Fibroblast of pulmonary artery (primary cell): ENCODE results near the gene SREBF2.

Experiments used
- DNase-seq: peaks from one replicate; pipeline ENCODE4 v3.0.0-alpha.2; 2010; ENCODE audit warnings: low read depth
- H3K4me3 ChIP-seq: replicated peaks from 2 replicates; pipeline ENCODE4 v1.5.1; 2011; ENCODE audit warnings: low read depth, mild to moderate bottlenecking, control low read depth, low read length, moderate library complexity
- CTCF ChIP-seq: IDR thresholded peaks from 2 replicates; pipeline ENCODE4 v1.5.1; 2011; ENCODE audit warnings: mild to moderate bottlenecking, control low read depth, low read length, inconsistent platforms; ENCODE audit errors: missing control alignments

Gene SREBF2

GRCh38 chr22:41934284-41935014 is 101.5 kb downstream of the SREBF2 start:
- DNase-seq, result no peak
- no peak for TF ChIP-seq CTCF
- H3K4me3 ChIP-seq, result no peak overlapping the region

GRCh38 chr22:41935015-41935351 is 102.1 kb downstream of the SREBF2 start:
- no peak overlapping the region for H3K4me3 ChIP-seq
- TF ChIP-seq CTCF, result no peak
- DNase-seq, result no peak

- no peak for TF ChIP-seq CTCF
- DNase-seq, result no peak
- no peak overlapping the region for H3K4me3 ChIP-seq
Measured at GRCh38 chr22:41935509-41935908, 102.6 kb downstream of the SREBF2 start.

GRCh38 chr22:41936894-41937169 is 103.9 kb downstream of the SREBF2 start:
- no peak for TF ChIP-seq CTCF
- no peak overlapping the region for H3K4me3 ChIP-seq
- DNase-seq, result no peak

GRCh38 chr22:41939981-41940831 is 107.3 kb downstream of the SREBF2 start:
- H3K4me3 ChIP-seq, result no peak overlapping the region
- no peak for DNase-seq
- TF ChIP-seq CTCF, result no peak

GRCh38 chr22:41940832-41941765 is 108.2 kb downstream of the SREBF2 start:
- no peak overlapping the region for H3K4me3 ChIP-seq
- peak; percentile 87 for TF ChIP-seq CTCF
- DNase-seq, result peak; percentile 83
